GM12801 (cell line): ENCODE results near the gene ELOF1.

Experiments used
- TF ChIP-seq, protein P1 (sequence below): IDR thresholded peaks from one replicate; pipeline ENCODE4 v1.5.1; 2011; ENCODE audit warnings: control low read depth; ENCODE audit not compliant: insufficient read length; ENCODE audit errors: extremely low read depth

The ELOF1 gene

DNA sequence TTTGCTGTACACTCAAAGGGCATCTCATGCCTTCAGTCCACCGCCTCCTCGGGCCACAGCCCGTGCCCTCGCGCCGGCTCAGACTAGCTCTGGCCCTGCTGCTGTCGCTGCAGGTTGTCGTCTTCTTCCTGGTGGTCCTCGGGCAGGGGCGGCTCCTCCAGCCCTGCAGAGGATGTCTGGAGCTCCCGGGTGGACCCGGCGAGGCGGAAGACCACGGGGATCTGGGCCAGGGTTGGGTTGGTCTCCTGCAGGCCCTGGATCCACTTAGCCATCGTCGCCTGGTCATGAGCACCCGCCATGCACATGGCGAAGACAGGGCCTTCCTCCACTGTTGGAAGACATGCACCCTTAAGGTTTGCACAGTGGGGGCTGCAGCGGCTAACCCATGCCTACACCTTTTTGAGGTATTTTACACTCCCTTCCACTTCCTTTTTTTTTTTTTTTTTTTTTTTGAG is 52.9 kb downstream of the ELOF1 start:
- TF ChIP-seq, protein P1, sequence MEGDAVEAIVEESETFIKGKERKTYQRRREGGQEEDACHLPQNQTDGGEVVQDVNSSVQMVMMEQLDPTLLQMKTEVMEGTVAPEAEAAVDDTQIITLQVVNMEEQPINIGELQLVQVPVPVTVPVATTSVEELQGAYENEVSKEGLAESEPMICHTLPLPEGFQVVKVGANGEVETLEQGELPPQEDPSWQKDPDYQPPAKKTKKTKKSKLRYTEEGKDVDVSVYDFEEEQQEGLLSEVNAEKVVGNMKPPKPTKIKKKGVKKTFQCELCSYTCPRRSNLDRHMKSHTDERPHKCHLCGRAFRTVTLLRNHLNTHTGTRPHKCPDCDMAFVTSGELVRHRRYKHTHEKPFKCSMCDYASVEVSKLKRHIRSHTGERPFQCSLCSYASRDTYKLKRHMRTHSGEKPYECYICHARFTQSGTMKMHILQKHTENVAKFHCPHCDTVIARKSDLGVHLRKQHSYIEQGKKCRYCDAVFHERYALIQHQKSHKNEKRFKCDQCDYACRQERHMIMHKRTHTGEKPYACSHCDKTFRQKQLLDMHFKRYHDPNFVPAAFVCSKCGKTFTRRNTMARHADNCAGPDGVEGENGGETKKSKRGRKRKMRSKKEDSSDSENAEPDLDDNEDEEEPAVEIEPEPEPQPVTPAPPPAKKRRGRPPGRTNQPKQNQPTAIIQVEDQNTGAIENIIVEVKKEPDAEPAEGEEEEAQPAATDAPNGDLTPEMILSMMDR = no peak

DNA sequence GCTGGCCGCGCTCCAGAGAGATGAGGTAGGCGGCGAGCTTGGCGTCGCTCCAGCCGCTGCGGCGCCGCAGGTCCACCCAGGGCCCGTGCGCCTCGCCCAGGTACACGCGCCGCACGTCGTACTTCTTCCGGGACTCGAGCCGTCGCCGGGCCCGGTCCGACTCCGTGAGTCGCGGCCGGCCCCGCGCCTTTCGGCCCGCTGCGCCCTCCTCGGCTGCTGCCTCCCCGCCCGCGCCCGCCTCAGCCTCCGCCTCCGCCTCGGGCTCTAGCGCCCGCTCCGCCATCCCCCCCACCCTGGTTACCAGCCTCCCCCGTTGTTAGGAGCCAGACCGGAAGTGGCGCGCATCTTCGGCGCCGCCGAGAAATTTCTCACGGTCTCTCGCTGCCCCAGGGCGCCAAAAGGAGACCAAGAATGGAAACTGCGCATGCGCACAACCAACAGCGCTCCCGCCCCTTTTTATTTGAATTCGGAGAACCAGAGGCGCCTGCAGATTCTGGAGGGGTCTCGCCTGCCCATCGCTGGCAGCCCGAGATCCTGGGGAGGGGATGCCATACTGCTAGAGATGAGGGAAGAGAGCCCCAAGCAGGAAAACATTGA is 53.4 kb downstream of the ELOF1 start, which contains the start of gene ZNF653:
Gene ZNF653 (minus strand): TSS at position 336 of the 597 bp plus-strand sequence. CDS start 53 bp downstream, at position 283.
- TF ChIP-seq, protein P1 = no peak

DNA sequence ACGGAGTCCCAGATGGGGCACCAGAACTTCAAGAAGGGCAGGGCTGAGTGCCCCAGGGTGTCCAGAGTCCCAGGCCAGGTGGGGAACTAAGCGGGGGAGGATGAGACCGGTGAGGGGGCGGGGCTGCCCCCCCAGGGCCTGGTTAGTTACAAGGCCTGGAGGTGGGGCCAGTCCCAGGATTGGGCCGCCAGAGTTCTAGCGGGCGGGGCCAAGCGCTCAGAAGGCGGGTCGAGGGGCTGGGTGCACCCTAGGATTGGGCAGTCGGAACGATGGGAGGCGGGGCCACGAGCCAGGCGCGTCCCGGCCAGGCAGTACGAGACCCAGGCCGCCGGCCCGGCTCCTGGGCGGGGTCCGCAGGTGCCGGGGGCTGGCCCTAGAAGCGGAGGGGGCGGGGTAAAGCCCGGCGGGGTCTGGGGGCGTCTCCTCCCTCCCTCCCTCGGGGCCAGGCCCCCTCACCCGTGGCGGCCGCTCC is 54.0 kb downstream of the ELOF1 start:
- TF ChIP-seq, protein P1 = no peak

DNA sequence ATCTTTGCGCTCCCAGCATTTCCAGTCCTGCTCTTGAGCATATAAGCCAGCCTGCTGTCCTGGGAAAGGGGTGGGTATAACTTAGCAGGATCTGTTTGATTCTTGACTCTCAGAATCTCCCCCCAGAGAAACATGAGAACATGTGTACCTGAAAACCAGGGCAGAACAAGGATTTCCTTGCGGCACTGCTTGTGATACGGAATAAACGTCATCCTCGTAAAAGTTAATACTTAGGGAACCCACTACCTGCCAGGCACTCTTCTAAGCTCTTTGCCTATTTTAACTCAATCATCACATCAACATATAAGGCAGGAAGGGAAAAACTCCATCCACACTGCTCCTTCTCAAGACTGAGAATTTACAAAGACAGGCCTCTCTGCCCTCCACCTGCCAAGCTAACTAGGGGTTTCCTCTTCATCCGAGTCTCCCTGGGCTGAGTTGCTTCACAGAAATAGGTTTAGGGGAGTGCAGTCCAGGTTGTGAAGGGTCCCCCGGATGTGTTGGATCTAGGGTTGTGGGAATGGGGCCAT is 54.5 kb downstream of the ELOF1 start:
- TF ChIP-seq, protein P1 = no peak
